Stimulated activated CD4-positive, alpha-beta T cell treated with anti-CD3 and anti-CD28 coated beads, Interleukin-15, amount 100 ng/mL, for 48 hours (primary cell): ENCODE measurements around the gene CUL5.
"Not testable (repeated sequence)": the region's sequence is repeated elsewhere in the genome, so short reads cannot be mapped to it uniquely, and the experiment has no call there.

Source experiments
- DNase-seq, 2 donors: peaks; one replicate each; pipeline ENCODE4 v3.0.0-alpha.2; 2020; ENCODE audit warnings: low read depth in 2 of 2

CUL5 gene

DNA sequence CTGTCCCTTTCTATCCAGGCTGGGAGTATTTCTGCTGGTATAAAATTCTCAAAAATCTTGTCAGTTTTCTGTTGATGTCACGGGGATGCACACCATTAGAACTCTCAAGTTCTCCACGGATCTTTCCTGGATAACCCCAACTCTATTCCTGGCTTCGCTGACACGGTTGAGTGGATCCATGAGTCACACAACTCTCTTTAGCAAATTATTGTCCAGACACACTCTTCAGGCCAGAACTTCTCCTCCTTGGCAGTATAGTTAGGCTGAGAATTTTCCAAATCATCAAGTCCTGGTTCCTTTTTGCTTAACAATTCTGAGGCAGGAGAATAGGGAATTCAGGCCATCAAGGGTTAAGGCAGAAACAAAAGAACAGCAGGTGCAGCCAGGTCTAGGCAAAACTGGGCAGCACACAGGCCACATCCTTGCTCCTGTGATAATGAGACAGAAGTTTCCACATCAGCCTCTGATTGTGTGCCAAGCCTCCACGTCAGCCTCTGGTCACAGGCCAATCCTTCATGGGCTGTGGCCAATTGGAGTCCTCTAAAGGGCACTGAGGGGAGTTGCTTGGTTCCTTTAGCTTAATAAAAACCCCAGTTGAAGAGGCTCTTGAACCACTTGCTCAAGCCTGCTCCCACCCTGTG, 106.9 kb downstream of the CUL5 start:
- DNase-seq, result no peak

DNA sequence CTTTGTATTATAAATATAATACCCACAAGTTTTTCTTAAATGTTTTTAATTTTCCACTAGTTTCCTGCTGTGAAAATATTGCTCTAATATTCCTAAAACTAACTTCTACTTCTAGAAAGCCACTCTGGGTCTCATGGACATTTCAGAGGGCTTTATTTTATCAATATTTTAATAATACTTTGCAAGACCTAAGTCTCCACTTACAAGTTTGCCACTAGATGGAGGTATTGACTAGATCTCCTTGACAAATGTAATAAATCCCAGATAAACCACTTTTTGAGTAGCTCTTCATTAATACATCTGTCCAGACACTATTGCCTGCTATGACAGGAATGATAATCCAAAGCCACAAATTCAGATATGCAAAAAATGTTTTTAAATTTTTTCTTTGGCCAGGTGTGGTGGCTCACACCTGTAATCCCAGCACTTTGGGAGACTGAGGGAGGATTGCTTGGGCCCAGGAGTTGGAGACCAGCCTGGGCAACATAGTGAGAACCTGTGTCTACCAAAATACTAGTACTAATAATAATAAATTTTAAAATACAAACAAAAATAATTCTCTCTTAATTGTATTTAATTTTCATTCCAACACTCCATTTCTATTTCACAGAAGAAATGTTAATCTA, 109.2 kb downstream of the CUL5 start:
- DNase-seq, result no peak

DNA sequence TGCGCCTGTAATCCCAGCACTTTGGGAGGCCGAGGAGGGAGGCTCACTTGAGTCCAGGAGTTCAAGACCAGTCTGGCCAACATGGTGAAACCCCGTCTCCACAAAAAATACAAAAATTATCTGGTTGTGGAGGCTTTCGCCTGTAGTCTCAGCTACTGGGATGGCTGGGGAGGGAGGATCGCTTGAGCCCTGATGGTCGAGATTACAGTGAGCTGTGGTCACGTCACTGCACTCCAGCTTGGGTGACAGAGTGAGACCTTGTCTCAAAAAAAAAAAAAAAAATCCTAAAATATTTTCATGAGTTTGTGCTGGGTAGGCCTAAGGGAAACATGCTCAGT, 112.2 kb downstream of the CUL5 start:
- not testable (repeated sequence) for DNase-seq

DNA sequence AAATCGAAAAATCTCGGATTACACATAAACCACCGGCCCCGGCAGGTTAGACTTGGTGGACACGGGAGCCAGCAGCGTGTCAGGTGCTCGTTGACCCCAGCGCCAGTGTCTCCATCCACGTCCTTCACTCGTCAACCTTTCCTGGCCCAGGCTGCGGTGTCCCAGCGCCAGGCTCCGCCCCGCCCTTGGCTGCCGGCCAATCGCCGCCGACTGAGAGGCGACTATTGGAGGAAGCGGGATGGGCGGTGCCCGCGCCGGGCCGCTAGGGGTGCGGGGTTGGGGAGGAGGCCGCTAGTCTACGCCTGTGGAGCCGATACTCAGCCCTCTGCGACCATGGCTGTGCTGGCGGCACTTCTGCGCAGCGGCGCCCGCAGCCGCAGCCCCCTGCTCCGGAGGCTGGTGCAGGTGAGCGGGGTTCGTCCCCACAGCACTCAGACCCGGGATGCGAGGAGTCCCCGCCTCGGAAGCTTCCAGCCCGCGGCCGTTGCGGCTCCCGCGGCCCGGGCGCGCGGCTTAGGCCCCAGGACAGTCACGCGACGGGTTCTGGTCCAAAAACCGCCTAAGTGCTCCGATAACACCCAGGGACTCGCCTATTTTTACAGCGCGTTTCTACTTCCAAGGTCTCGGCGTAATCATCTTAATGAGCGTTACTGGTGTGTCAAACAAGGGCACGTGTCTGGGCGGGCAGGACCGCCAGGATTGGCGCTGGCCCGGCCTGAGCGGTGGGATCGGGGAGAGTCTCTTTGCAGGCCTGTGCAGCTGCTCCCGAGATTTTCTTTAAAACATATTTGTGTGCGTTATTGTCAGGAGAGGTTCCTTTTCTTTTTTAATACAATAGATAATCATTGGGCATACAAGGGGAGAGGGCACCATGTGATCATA, 112.8 kb downstream of the CUL5 start, which contains the start of gene ACAT1:
ACAT1 (plus strand) TSS at position 294 of the 882 bp plus-strand sequence; CDS start at position 334, 40 bp downstream.
- peak; percentile 92 to 96 for DNase-seq

DNA sequence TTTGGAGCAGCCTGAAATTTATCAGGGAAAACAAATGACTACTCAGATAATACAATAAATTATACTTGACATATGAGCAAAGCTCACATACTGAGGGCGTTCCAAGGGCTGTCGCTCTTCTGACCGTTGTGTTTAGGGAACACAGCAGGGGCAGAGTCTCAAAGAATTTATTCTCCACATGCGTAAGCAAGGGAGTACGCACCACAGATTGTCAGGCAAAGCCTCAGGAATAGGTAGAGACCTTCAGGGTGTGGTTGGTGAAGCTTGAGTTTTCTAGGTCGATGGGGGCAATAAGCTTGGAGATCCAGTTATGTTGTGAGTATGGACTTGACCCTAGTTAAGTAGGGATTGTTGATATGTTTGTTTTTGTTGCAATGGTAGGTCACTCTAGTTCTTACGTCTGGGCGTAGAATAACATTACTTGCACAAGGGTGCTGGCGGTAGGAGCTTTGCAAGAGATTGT, 113.5 kb downstream of the CUL5 start:
- DNase-seq, result no peak

DNA sequence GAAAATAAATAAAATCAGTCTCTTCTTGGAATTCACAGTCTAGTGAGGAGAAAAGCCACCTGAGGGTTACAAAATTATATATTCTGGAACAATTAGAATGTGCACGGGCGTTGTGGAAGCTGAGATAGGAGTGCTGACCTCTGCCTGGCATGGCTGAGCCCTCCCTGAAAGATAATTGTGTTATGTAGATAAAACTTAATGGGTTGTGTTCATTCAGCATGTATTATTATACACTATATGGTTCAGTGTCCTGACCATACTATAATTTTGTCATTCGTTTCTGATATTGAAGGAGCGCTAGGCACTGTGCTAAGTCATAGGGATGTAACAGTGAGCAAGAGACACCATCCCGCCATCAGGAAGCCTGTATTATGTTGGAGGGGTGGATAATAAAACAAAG, 116.4 kb downstream of the CUL5 start:
- DNase-seq, result no peak

DNA sequence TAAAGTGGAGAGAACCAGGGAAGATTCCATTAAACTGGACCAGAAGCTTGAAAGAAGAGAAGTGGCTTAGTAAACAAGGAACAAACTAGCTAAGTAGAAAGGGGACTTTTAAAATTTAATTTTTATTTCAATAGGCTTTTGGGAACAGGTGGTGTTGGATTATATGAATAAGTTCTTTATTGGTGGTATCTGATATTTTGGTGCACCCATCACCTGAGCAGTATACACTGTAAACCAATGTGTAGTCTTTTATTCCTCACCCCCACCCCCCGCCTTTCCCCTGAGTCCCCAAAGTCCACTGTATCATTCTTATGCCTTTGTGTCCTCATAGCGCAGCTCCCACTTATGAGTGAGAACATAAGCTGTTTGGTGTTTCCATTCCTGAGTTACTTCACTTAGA, 120.1 kb downstream of the CUL5 start:
- DNase-seq, result no peak

DNA sequence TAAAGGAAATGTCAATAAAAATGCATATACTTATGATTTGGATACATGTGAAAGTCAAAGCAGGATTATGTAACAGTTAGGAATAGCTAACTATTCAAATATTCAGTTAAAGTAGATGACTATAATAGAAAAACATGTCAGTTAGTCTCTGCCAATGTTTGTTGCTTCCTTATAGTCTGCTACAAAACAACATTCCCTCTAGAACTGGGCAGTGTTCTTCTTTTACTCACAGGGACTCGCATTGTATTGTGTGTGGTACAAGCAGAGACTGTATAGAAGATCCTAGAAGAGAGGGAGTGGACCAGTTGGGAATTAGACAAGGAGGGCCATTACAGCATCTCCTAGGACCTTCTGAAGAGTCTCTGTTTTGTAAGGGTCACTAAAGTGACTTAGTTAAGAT, 123.3 kb downstream of the CUL5 start:
- no peak for DNase-seq

DNA sequence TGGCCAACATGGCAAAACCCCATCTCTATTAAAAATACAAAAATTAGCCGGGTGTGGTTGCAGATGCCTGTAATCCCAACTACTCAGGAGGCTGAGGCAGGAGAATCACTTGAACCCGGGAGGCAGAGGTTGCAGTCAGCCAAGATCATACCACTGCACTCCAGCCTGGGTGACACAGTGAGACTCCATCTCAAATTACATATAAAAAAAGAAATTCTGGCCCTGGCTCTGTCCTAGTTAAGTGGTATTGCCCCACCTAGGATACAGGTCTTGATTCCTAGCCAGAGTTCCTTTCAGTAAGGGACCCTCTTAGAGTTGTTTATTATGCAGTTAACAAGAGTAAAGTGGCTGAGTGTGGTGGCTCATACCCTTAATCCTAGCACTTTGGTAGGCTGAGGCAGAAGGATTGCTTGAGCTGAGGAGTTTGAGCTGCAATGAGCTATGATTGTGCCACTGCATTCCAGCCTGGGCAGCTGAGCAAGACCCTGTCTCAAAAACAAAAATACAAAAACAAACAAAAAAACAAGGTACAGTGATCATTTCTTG, 124.4 kb downstream of the CUL5 start:
- DNase-seq, result not testable (repeated sequence)

DNA sequence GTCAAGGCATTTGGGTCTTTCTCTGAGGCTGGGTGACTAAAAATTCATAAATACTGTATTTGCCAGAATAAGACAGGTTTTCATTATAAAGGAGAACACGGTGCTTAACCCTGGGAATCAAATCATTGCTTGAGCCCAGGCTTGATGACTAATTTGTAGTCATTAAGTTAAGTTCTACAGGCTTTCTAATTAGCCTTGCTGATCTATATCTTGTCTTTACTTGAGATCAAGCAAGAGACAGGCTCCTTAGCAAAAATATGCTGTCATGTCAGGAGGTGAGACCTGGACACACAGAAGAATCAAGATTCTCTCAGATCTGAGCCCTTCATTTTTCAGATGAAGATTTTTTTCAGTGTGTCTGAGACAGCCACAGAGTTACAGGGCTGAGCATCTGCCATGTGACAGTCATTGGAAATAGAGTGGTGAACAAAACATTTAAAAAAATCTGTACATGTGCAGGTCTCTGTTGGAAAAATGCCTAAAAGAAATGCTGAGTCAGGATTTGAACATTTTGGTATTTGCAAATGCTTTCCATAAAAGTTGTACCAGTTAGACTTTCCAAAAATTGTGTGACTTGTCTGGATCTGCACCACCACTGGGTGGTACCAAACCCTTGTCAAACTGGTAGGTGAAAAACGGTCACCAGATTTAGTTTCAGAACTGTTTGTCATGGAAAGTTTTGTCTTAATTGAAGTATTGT, 127.3 kb downstream of the CUL5 start:
- no peak for DNase-seq

DNA sequence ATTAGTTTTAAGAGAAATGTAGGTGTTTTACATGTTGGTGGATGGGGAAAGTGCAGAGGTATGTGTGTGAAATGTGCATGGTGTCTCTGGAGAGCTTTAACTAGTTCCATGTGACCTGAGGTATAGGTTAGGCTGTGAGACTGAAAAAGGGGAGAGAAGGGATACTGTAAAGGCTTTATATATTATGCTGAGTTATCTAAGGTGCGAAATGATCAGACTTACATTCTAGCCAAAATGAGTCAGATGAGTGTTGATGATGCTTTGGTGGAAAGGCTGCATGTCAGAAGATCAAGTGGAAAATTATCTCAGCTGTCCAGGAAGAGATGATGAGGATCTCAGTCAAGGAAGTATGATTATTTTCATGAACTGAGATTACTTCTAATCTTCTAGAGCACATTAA, 128.5 kb downstream of the CUL5 start:
- DNase-seq, result no peak

DNA sequence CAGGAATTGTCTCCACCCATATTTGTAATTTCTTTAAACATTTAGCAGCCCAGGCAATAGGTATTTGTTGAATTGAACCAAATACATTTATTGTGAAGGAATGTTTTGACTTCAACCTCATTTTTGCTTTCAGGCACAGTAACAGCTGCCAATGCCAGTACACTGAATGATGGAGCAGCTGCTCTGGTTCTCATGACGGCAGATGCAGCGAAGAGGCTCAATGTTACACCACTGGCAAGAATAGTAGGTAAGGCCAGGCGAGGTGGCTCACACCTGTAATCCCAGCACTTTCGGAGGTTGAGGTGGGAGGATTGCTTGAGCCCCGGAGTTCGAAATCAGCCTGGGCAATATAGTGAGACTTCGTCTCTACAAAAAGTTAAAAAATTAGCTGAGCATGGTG, 133.6 kb downstream of the CUL5 start:
- no peak for DNase-seq

DNA sequence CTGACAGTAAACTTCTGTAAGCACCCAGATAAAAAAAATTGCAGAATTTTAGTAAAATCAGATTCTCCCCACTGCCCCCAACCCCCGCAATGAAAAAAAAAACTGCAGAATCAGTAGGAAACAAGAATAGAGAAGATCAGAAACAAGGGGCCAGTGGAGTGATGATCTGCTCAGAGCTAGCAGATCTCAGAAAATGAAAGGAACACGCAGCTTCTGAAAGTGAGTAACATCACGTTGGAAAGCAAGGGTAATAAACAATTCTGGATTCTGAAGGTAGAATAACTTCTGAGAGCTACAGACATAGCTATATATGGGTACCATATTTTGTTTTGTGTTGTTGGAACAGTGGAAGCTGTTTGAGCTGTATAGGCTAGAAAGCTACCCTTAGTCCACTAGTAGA, 135.9 kb downstream of the CUL5 start:
- DNase-seq, result no peak

DNA sequence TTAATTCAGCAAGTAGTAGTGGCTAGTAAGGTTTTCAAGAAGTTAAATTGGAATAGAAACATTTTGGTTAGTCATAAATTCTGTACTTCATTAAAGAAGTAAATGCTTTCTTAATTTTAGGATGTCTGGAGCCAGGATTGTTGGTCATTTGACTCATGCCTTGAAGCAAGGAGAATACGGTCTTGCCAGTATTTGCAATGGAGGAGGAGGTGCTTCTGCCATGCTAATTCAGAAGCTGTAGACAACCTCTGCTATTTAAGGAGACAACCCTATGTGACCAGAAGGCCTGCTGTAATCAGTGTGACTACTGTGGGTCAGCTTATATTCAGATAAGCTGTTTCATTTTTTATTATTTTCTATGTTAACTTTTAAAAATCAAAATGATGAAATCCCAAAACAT, 138.5 kb downstream of the CUL5 start:
- DNase-seq, result no peak

DNA sequence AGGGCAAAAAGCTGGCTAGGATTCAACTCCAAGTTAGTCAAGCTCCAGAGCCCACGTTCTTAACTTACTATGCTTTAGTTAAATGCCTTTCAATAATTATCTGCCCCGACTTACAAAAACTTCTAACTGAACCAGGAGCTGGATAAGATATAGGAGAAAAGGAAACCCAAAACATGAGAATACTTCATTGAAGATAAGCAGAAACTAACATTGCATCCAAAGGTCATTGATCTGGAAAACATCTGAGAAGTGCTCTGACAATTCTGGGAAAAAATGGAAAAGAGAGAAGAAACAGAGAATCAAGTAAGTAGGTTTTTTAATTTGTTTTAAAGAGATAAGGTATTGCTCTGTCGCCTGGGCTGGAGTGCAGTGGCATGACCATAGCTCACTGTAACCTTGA, 139.9 kb downstream of the CUL5 start:
- DNase-seq, result no peak

DNA sequence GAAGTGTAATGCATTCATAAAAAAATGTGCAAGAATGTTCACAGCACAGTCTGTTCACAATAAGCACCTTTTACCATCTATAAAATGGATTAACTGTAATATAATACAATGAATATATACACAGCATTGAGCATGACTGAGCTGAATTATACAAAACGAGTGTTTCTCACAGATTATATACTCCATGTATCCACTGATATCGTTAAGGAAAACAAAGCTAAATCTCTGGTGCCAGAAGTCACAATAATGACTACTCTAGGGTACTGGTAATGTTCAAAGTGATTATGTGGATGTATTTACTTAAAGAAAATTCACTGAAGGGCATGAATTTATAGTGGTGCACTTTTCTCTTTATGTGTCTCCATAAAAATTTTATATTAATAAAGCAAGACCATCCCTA, 145.9 kb downstream of the CUL5 start:
- DNase-seq, result no peak
